ENCODE data around the gene CPLX1.

DNA sequence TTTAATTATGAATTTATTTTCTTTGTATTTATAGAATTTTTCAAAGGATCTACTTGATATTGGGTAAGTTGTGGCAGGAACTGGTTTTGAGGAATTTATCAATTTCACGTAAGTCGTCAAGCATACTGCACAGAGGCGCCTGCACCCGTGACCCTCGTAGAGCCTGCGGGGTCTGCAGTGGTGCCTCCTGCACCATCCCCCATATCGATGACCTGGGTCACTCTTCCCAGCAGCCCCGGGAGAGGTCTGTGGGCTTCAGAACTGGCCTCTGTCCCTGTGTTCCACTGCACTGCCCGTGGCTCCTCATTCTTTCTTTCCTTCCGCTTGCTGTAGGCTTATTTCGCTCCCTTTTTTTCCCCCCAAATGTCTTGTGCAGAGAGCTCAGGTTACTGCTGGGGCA, 31.5 kb upstream of the CPLX1 start:
- TF ChIP-seq CTCF (IDR thresholded peaks at IDR 0.05): no peak
- TF ChIP-seq POLR2A (IDR thresholded peaks at IDR 0.05): no peak

Measured in adrenal gland (tissue), 5 donors.